HEK293 (cell line): ENCODE results near the gene TDP2.
"Not testable (repeated sequence)": the region's sequence is repeated elsewhere in the genome, so short reads cannot be mapped to it uniquely, and the experiment has no call there.

ENCODE experiments used
- CTCF ChIA-PET: fragments of 350-600 bp; formaldehyde crosslinking; extraction: SDS; loops from one replicate; lab custom pipeline; 2021; ENCODE audit warnings: antibody characterized with exemption; lab: Yijun Ruan, JAX
- POLR2A ChIA-PET: fragments of 300-600 bp; formaldehyde crosslinking; extraction: SDS; loops from one replicate; lab custom pipeline; 2020; ENCODE audit warnings: antibody characterized with exemption, inconsistent platforms; lab: Yijun Ruan, JAX
- H3K27ac ChIP-seq: fragments of 200-500 bp; sonication (Bioruptor generic); 2 replicates; pipeline ENCODE4 v1.5.1; 2014; ENCODE audit warnings: low read depth, low read length, control low read depth, inconsistent platforms; ENCODE audit errors: extremely low read depth
- H3K36me3 ChIP-seq, 2 experiments: fragments of 200-500 bp in 1 of 2; sonication (Bioruptor generic) in 1 of 2; 1 replicate in 1 of 2; 2 replicates in 1 of 2; pipeline ENCODE4 v1.5.1; 2014 to 2017; ENCODE audit warnings: inconsistent platforms in 2 of 2, low read length in 2 of 2; ENCODE audit not compliant: control insufficient read depth in 2 of 2, insufficient read depth in 1 of 2
- H3K4me1 ChIP-seq: fragments of 200-500 bp; sonication (Bioruptor generic); 2 replicates; pipeline ENCODE4 v1.5.1; 2014; ENCODE audit warnings: mild to moderate bottlenecking, low read length, inconsistent platforms; ENCODE audit not compliant: control insufficient read depth, insufficient read depth
- H3K4me3 ChIP-seq: 2 replicates; pipeline ENCODE4 v1.5.1; 2011; ENCODE audit warnings: low read depth, mild to moderate bottlenecking, control low read depth, low read length, moderate library complexity
- H3K9me3 ChIP-seq: fragments of 200-500 bp; sonication (Bioruptor generic); 2 replicates; pipeline ENCODE4 v1.5.1; 2014; ENCODE audit warnings: low read depth, low read length, inconsistent platforms; ENCODE audit not compliant: control insufficient read depth, insufficient read depth
- EGR2 ChIP-seq: fragments of 450-650 bp; formaldehyde crosslinking; IDR thresholded peaks from 2 replicates; pipeline ENCODE4 v1.5.1; 2016; ENCODE audit warnings: low read depth, missing biosample characterization, missing genetic modification characterization
- GFI1B ChIP-seq: fragments of 450-650 bp; formaldehyde crosslinking; IDR thresholded peaks from 2 replicates; pipeline ENCODE4 v1.5.1; 2016; ENCODE audit warnings: missing biosample characterization, missing genetic modification characterization
- GLIS1 ChIP-seq: fragments of 450-650 bp; formaldehyde crosslinking; IDR thresholded peaks from 2 replicates; pipeline ENCODE4 v1.5.1; 2016; ENCODE audit warnings: missing biosample characterization, missing genetic modification characterization
- KLF16 ChIP-seq: fragments of 450-650 bp; formaldehyde crosslinking; IDR thresholded peaks from 2 replicates; pipeline ENCODE4 v1.5.1; 2017; ENCODE audit warnings: missing biosample characterization, missing genetic modification characterization
- MYNN ChIP-seq: fragments of 450-650 bp; formaldehyde crosslinking; IDR thresholded peaks from 2 replicates; pipeline ENCODE4 v1.5.1; 2016; ENCODE audit warnings: missing biosample characterization, missing genetic modification characterization, borderline replicate concordance
- WT1 ChIP-seq: fragments of 450-650 bp; formaldehyde crosslinking; IDR thresholded peaks from 2 replicates; pipeline ENCODE4 v1.5.1; 2016; ENCODE audit warnings: missing biosample characterization, missing genetic modification characterization
- ZBTB17 ChIP-seq: fragments of 450-650 bp; formaldehyde crosslinking; IDR thresholded peaks from 2 replicates; pipeline ENCODE4 v1.5.1; 2016; ENCODE audit warnings: missing biosample characterization, missing genetic modification characterization
- ZFHX2 ChIP-seq: fragments of 450-650 bp; formaldehyde crosslinking; conservative IDR thresholded peaks from 2 replicates; pipeline ENCODE4 v1.5.1; 2016; ENCODE audit warnings: missing biosample characterization, missing genetic modification characterization
- ZNF24 ChIP-seq: fragments of 450-650 bp; formaldehyde crosslinking; IDR thresholded peaks from 2 replicates; pipeline ENCODE4 v1.5.1; 2016; ENCODE audit warnings: missing biosample characterization, missing genetic modification characterization
- ZNF274 ChIP-seq, 2 experiments: fragments of 200-500 bp in 1 of 2; fragments of 450-650 bp in 1 of 2; sonication (Bioruptor generic) in 1 of 2; formaldehyde crosslinking in 1 of 2; IDR thresholded peaks; 2 replicates each; pipeline versions ENCODE4 v1.5.1 to v1.6.1; 2014 to 2016; ENCODE audit warnings: borderline replicate concordance in 1 of 2, inconsistent platforms in 1 of 2, low read length in 1 of 2, missing biosample characterization in 1 of 2, missing genetic modification characterization in 1 of 2
- ZNF510 ChIP-seq: fragments of 450-650 bp; formaldehyde crosslinking; IDR thresholded peaks from 2 replicates; pipeline ENCODE4 v1.5.1; 2018; ENCODE audit warnings: mild to moderate bottlenecking, missing genetic modification characterization, missing biosample characterization; ENCODE audit not compliant: insufficient replicate concordance
- ZNF549 ChIP-seq: fragments of 450-650 bp; IDR thresholded peaks from 2 replicates; pipeline ENCODE4 v1.5.1; 2018; ENCODE audit warnings: missing biosample characterization, missing genetic modification characterization, mild to moderate bottlenecking, inconsistent platforms, moderate library complexity
- ZNF654 ChIP-seq: fragments of 450-650 bp; formaldehyde crosslinking; IDR thresholded peaks from 2 replicates; pipeline ENCODE4 v1.5.1; 2016; ENCODE audit warnings: low read depth, missing biosample characterization, missing genetic modification characterization
- ZNF660 ChIP-seq: fragments of 450-650 bp; IDR thresholded peaks from 2 replicates; pipeline ENCODE4 v1.5.1; 2018; ENCODE audit warnings: missing biosample characterization, mild to moderate bottlenecking, missing genetic modification characterization
- ZXDB ChIP-seq: fragments of 450-650 bp; formaldehyde crosslinking; IDR thresholded peaks from 2 replicates; pipeline ENCODE4 v1.5.1; 2016; ENCODE audit warnings: missing biosample characterization, missing genetic modification characterization
- TF ChIP-seq, protein P1 (sequence below): fragments of 450-650 bp; formaldehyde crosslinking; IDR thresholded peaks from 2 replicates; pipeline ENCODE4 v1.5.1; 2016; ENCODE audit warnings: missing biosample characterization, missing genetic modification characterization
- TF ChIP-seq, protein P2 (sequence below): fragments of 450-650 bp; formaldehyde crosslinking; IDR thresholded peaks from 2 replicates; pipeline ENCODE4 v1.5.1; 2017; ENCODE audit warnings: missing biosample characterization, missing genetic modification characterization
- TF ChIP-seq, protein P3 (sequence below): fragments of 450-650 bp; formaldehyde crosslinking; IDR thresholded peaks from 2 replicates; pipeline ENCODE4 v1.5.1; 2016; ENCODE audit warnings: missing biosample characterization, missing genetic modification characterization
- TF ChIP-seq, protein P4 (sequence below): fragments of 450-650 bp; formaldehyde crosslinking; IDR thresholded peaks from 2 replicates; pipeline ENCODE4 v1.5.1; 2016; ENCODE audit warnings: missing biosample characterization, missing genetic modification characterization

Gene TDP2

DNA sequence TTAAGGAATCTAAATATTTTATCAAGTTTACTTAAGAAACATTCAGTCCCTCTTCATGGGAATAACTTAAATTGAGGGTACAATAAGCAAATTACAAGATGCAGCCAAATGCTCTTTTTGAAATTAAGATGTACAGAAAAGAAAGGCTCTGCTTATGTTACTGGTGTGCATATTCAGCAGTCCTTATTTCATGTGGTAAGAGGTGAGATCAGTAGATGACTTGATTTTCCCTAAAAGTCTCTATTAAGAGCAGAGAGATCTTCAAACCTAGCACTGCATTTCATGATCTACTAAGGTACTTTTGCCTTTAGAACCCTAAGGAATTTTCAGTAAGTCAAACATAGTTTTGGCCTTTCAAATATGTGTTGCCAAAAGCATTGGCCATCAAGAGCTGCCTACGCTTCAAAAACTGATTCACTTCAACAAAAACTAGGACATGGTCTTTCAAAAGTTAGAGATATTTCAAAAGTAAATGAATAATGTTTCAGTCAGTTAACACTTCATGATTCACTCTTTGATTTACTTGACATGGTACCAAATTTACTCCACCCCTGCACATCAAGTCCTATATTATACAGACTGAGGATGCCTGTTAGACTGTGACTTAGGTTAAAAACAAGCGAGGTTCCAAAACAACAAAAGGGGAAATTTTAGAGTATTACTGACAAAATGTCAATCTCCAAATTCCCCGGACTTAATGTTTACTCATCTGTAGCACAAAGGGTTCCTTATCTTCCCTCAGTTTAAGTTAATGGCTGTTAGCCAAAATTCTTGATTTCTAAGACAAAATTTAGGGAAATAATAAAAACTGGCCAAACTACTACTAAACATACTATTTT is 33.0 kb upstream of the TDP2 start:
- POLR2A ChIA-PET, result interaction anchor here (0.7 kb wide), 1 partner anchor 386 kb away, joined by 3 read pairs; no protein-coding TSS in a partner anchor
- Histone ChIP-seq H3K36me3 (peaks cover 26 to 37% of the 10 kb centered on the region in 2 experiments), H3K4me1 (no peaks in the 10 kb centered on the region; the same call in 1 of the 2 replicates), H3K27ac (no peak overlapping the region), H3K9me3 (no peaks in the 10 kb centered on the region), H3K4me3 (no peak overlapping the region)
- no peak for TF ChIP-seq GFI1B (tag by site-specific recombination)
- CTCF ChIA-PET, result interaction anchor here (0.8 to 0.9 kb wide), 2 partner anchors 39 to 116 kb away, joined by 3 read pairs; no protein-coding TSS in a partner anchor

DNA sequence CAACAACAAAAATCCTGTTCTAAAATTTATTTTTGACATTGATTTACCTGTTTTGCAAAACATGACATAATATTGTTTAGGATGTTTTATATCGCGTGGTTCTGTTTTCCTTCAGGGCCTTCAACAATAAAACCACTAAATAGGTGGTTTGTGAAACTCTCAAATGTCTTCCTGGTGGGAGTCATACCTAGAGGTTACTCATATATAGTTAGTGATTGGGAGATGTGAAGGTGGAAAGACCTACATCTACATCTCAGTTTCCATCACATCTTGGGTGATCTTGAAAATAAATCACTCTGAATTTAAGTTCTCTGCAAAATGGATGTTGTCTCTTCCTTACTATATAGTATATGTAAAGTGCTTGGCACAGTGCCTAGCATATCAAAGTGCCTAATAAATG is 29.4 kb upstream of the TDP2 start:
- Histone ChIP-seq H3K36me3 (peaks cover 5 to 16% of the 10 kb centered on the region in 2 experiments), H3K4me1 (no peaks in the 10 kb centered on the region; the same call in 1 of the 2 replicates), H3K9me3 (no peaks in the 10 kb centered on the region), H3K27ac (no peak overlapping the region), H3K4me3 (no peak overlapping the region)
- TF ChIP-seq, protein P1, sequence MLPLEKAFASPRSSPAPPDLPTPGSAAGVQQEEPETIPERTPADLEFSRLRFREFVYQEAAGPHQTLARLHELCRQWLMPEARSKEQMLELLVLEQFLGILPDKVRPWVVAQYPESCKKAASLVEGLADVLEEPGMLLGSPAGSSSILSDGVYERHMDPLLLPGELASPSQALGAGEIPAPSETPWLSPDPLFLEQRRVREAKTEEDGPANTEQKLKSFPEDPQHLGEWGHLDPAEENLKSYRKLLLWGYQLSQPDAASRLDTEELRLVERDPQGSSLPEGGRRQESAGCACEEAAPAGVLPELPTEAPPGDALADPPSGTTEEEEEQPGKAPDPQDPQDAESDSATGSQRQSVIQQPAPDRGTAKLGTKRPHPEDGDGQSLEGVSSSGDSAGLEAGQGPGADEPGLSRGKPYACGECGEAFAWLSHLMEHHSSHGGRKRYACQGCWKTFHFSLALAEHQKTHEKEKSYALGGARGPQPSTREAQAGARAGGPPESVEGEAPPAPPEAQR (tag by site-specific recombination), result no peak
- TF ChIP-seq, protein P2, sequence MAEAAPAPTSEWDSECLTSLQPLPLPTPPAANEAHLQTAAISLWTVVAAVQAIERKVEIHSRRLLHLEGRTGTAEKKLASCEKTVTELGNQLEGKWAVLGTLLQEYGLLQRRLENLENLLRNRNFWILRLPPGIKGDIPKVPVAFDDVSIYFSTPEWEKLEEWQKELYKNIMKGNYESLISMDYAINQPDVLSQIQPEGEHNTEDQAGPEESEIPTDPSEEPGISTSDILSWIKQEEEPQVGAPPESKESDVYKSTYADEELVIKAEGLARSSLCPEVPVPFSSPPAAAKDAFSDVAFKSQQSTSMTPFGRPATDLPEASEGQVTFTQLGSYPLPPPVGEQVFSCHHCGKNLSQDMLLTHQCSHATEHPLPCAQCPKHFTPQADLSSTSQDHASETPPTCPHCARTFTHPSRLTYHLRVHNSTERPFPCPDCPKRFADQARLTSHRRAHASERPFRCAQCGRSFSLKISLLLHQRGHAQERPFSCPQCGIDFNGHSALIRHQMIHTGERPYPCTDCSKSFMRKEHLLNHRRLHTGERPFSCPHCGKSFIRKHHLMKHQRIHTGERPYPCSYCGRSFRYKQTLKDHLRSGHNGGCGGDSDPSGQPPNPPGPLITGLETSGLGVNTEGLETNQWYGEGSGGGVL (tag by site-specific recombination), result no peak
- TF ChIP-seq MYNN, result no peak
- TF ChIP-seq ZNF549, result no peak
- no peak for TF ChIP-seq ZNF274 (IDR thresholded peaks at IDR 0.05; ENCODE audit: low read length)
- no peak for TF ChIP-seq ZNF274 (tag by site-specific recombination; IDR thresholded peaks at IDR 0.05; ENCODE audit: borderline replicate concordance)
- no peak for TF ChIP-seq ZNF510 (tag by site-specific recombination)
- TF ChIP-seq KLF16 (tag by site-specific recombination), result no peak
- TF ChIP-seq ZXDB, result no peak
- CTCF ChIA-PET, result interaction anchor here (0.6 to 2.7 kb wide), 17 partner anchors 8 to 202 kb away, joined by 3 to 14 read pairs (median 4); partner anchors contain the start of genes ALDH5A1 and KIAA0319
- POLR2A ChIA-PET, result no interaction called here

DNA sequence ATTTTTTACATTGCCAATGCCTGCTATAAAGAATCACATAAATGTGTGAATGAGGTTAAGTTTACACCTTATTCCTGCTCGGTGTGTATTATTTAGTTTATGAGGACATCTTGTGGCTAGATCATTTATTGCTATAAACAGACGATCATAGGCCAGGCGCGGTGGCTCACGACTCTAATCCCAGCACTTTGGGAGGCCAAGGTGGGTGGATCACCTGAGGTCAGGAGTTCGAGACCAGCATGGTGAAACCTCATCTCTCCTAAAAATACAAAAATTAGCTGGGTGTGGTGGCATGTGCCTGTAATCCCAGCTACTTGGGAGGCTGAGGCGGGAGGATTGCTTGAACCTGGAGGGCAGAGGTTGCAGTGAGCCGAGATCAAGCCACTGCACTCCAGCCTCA is 28.9 kb upstream of the TDP2 start:
- TF ChIP-seq WT1 (tag by site-specific recombination) (peak; percentile 10; the same call in 1 of the 2 replicates), ZNF660 (peak; percentile 51; the same call in 1 of the 2 replicates), ZFHX2 (peak; percentile 74), ZNF24 (tag by site-specific recombination) (peak; percentile 21; the same call in 1 of the 2 replicates), GLIS1 (peak; percentile 13; the same call in 1 of the 2 replicates), ZBTB17 (tag by site-specific recombination) (0 out of 2 replicates have a peak, but pooled peaks have one; percentile 35), EGR2 (tag by site-specific recombination) (peak; percentile 65), ZNF654 (peak; percentile 93)
- TF ChIP-seq, protein P3, sequence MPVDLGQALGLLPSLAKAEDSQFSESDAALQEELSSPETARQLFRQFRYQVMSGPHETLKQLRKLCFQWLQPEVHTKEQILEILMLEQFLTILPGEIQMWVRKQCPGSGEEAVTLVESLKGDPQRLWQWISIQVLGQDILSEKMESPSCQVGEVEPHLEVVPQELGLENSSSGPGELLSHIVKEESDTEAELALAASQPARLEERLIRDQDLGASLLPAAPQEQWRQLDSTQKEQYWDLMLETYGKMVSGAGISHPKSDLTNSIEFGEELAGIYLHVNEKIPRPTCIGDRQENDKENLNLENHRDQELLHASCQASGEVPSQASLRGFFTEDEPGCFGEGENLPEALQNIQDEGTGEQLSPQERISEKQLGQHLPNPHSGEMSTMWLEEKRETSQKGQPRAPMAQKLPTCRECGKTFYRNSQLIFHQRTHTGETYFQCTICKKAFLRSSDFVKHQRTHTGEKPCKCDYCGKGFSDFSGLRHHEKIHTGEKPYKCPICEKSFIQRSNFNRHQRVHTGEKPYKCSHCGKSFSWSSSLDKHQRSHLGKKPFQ, result peak; percentile 81
- TF ChIP-seq, protein P4, sequence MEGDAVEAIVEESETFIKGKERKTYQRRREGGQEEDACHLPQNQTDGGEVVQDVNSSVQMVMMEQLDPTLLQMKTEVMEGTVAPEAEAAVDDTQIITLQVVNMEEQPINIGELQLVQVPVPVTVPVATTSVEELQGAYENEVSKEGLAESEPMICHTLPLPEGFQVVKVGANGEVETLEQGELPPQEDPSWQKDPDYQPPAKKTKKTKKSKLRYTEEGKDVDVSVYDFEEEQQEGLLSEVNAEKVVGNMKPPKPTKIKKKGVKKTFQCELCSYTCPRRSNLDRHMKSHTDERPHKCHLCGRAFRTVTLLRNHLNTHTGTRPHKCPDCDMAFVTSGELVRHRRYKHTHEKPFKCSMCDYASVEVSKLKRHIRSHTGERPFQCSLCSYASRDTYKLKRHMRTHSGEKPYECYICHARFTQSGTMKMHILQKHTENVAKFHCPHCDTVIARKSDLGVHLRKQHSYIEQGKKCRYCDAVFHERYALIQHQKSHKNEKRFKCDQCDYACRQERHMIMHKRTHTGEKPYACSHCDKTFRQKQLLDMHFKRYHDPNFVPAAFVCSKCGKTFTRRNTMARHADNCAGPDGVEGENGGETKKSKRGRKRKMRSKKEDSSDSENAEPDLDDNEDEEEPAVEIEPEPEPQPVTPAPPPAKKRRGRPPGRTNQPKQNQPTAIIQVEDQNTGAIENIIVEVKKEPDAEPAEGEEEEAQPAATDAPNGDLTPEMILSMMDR (tag by site-specific recombination), result peak; percentile 67; the same call in 1 of the 2 replicates
- CTCF ChIA-PET, result interaction anchor here (0.6 to 2.7 kb wide), 18 partner anchors 9 to 201 kb away, joined by 3 to 15 read pairs (median 4); partner anchors contain the start of genes ALDH5A1 and KIAA0319
- H3K9me3 ChIP-seq, H3K4me3 ChIP-seq, H3K27ac ChIP-seq, H3K4me1 ChIP-seq, POLR2A ChIA-PET: not testable (repeated sequence)
- peaks cover 3 to 12% of the 10 kb centered on the region in 2 experiments for H3K36me3 ChIP-seq
